ENCODE data around the gene CIRBP.

DNA sequence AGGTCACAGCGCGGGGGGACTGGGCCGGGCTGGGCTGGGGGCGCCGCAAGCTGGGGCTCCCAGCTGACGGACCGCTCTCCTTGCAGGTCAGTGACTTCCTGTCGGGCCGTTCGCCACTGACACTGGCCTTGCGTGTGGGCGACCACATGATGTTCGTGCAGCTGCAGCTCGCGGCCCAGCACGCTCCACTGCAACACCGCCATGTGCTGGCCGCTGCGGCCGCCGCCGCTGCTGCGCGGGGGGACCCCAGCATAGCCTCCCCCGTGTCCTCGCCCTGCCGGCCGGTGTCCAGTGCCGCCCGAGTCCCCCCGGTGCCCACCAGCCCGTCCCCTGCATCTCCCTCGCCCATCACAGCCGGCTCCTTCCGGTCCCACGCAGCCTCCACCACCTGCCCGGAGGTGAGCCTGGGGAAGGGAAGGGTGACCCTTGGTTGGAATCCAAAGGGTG lies 15.0 kb upstream of the CIRBP start:
- TF ChIP-seq SETDB1 (CRISPR knock-in tag; IDR thresholded peaks at IDR 0.05; ENCODE audit: borderline replicate concordance): no peak
- TF ChIP-seq TP53 (CRISPR knock-in tag; conservative IDR thresholded peaks at IDR 0.05): no peak
- TF ChIP-seq, protein P1, sequence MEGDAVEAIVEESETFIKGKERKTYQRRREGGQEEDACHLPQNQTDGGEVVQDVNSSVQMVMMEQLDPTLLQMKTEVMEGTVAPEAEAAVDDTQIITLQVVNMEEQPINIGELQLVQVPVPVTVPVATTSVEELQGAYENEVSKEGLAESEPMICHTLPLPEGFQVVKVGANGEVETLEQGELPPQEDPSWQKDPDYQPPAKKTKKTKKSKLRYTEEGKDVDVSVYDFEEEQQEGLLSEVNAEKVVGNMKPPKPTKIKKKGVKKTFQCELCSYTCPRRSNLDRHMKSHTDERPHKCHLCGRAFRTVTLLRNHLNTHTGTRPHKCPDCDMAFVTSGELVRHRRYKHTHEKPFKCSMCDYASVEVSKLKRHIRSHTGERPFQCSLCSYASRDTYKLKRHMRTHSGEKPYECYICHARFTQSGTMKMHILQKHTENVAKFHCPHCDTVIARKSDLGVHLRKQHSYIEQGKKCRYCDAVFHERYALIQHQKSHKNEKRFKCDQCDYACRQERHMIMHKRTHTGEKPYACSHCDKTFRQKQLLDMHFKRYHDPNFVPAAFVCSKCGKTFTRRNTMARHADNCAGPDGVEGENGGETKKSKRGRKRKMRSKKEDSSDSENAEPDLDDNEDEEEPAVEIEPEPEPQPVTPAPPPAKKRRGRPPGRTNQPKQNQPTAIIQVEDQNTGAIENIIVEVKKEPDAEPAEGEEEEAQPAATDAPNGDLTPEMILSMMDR (CRISPR knock-in tag; IDR thresholded peaks at IDR 0.05): no peak
- TF ChIP-seq ZNF317 (CRISPR knock-in tag; IDR thresholded peaks at IDR 0.05): no peak
- TF ChIP-seq ARHGAP35 (CRISPR knock-in tag; IDR thresholded peaks at IDR 0.05; ENCODE audit: borderline replicate concordance): no peak
- no peak for TF ChIP-seq ZSCAN5A (CRISPR knock-in tag; IDR thresholded peaks at IDR 0.05; ENCODE audit: borderline replicate concordance)
- TF ChIP-seq KDM1A (CRISPR knock-in tag; IDR thresholded peaks at IDR 0.05): no peak
- TF ChIP-seq ZNF790 (CRISPR knock-in tag; IDR thresholded peaks at IDR 0.05; ENCODE audit: borderline replicate concordance): 0 out of 2 replicates have a peak, but pooled peaks have one; percentile 33
- TF ChIP-seq TARDBP (CRISPR knock-in tag; IDR thresholded peaks at IDR 0.05): no peak
- TF ChIP-seq ZNF878 (CRISPR knock-in tag; IDR thresholded peaks at IDR 0.05): no peak
- no peak for TF ChIP-seq BORCS8-MEF2B (CRISPR knock-in tag; IDR thresholded peaks at IDR 0.05)
- no peak for TF ChIP-seq POLR2AphosphoS2 (IDR thresholded peaks at IDR 0.05; ENCODE audit: low read depth, low read length)
- no peak for TF ChIP-seq MXI1 (IDR thresholded peaks at IDR 0.05; ENCODE audit: borderline replicate concordance, low read depth, low read length)

Data from HepG2 (cell line).